HG02623 (cell line): ENCODE data around the gene STAT1.
"Not testable (repeated sequence)": the region's sequence is repeated elsewhere in the genome, so short reads cannot be mapped to it uniquely, and the experiment has no call there.

ENCODE experiments used
- ATAC-seq: cut with Tn5 transposase; IDR thresholded peaks from one replicate; pipeline ENCODE4 v1.9.1; 2021; ENCODE audit warnings: moderate library complexity; ENCODE audit not compliant: unreplicated experiment

The STAT1 gene

DNA sequence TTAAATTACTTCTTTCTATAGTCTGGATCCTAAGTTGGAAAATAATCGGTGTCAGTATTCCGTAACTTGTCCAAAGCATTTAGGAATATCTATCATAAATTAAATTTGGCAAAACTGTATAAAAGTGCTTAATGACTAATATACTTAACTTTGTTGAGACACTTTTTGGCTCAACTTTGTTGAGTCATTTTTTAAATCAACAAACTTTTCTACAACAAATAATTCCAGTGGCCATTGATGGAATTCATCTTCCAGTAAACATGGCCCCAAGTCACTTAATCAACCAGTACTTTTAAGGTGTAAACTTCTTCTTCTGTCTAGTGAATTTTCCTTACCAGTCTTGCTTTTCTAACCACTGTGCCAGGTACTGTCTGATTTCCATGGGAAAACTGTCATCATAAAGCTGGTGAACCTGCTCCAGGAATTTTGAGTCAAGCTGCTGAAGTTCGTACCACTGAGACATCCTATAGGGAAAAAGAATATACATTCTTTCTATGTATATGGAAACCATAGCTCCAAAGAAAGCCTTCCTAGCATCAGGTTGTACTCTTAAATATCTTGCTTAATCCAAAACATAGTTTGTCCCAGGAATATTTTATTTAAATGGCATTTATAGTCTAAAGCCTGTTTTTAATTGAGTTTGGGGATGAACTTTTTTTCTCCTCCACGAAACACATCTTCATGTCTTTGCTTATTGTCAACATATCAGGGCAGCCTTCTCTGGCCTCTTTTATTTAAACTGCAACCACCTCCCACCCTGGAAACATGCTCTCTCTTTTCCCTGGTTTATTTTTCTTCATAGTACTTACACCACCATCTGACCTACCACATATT, 4.2 kb downstream of the STAT1 start:
- no peak for ATAC-seq

DNA sequence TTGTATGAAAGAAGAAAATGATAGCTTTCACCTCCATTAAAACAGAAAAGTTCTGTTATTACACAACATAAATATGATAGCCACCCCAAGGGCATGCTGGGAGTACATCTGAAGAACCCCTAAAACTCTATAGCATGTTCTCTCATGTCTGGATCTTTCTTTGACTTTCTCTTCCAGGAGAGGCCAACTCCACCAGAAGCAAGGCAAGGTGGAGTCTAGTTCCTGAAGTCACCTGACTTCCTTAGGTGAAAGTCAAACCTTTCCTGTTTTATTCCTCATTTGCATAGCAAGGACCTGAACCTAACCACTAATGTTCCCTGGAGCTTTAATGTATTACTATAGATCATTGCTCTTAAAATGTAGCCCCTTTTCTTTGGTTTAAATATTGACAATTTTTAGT, 5.7 kb downstream of the STAT1 start:
- ATAC-seq = no peak

DNA sequence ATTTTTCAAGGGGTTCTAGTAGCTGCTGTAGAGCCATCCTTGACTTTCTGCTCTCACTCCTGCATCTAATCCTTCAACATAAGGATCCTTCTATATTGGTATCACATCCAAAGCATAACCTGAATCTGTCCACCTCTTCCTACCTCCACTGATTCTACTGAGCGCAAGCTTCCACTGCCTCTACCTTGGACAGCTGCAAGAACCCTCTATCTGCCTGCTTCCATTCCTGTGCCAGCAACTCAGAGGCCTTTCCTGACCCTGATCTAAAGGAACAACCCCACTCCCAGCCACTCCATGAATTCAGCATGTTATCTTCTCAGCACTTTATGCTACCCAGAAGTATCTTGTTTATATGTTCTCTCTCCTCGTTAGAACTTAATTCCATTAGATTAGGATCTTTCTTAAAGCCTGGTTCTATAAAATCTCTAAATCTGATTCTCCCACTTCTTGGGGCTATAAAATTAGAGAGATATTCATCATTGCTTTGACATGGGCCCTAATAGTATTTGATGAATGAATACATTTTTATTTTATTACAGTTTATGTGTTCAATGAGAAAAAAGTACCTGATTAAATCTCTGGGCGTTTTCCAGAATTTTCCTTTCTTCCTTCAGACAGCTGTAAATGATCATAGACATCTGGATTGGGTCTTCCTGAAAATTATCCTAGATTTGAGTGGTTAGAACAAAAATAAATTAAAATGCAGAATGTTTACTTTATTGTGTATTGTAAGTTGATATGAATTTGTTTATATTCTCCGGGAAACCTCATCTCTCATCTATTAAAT, 6.8 kb downstream of the STAT1 start:
- no peak for ATAC-seq

DNA sequence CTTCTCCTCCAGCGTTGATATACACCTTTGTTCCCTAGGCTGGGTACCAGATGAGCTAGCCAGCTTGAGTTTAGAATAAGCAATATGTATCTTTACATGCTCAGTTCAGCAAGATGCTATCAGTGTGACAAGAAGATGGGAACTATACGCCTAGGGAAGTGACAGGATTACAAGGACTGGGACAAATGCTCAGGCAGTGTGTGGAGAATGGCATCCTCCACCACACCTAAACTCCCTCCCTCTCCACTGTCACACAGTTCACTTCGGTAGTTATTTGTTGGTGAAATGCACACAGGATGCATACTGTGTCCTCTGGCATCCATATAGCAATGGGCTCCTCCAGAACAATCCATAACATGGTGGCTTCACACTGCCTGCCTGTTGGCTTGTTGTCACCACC, 7.7 kb downstream of the STAT1 start:
- ATAC-seq = no peak

GRCh38 chr2:191003405-191004309, 10.3 kb downstream of the STAT1 start:
- ATAC-seq = no peak

GRCh38 chr2:191001624-191002023, 12.3 kb downstream of the STAT1 start:
- ATAC-seq = no peak

DNA sequence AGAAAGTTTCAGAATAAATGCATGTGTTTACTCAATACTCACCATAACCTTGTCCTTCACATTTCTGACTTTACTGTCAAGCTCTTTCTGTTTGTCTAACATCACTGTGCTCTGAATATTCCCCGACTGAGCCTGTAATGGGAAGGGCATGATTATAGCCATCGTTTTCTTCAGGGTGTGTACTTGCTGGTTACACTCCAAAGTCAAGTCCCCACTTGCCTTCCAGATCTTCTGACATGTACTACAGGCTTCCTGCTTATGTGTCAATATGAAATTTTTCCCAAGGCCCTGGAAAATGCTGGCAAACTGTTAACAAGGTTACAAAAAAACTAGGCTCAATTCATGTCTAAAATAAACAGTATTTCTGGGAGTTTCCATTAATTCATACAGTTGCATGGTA, 12.9 kb downstream of the STAT1 start:
- ATAC-seq = no peak

DNA sequence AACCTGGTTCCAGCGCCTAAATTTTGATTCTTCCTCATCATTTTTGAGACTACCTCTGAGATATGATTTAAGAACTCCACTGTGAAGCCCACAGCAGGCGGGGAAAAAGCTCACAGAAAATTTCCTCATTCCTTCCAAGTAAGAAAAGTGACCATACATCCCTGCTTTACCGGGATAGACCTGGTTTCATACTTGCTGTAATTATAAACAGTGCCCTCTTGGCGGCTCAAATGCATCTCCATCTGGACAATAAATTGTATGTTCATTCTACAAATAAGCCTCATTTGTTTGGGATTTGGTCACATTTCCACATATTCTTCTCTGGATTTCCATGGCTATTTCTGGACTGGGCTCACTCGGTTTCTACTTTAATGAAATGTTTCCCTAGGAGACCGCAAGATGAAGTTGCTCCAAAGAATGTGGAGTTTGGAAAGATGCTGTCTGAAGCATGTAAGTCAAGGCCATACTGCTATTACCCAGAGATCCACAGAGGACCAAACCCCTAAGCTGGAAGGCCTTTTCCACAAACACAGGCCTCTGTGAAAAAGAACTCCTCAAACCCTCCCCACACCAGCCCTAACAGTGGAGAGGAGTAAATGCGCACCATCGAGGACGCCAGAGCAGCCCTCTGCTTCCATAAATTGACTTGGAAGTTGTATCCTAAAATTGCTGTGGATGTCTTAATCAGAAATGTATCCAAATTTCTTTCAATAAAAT, 13.9 kb downstream of the STAT1 start:
- no peak for ATAC-seq

GRCh38 chr2:190999058-190999457, 14.9 kb downstream of the STAT1 start:
- ATAC-seq = no peak

- no peak for ATAC-seq
Observed at GRCh38 chr2:190997526-190998113, 16.4 kb downstream of the STAT1 start.

- no peak for ATAC-seq
Observed at GRCh38 chr2:190996947-190997346, 17.0 kb downstream of the STAT1 start.

DNA sequence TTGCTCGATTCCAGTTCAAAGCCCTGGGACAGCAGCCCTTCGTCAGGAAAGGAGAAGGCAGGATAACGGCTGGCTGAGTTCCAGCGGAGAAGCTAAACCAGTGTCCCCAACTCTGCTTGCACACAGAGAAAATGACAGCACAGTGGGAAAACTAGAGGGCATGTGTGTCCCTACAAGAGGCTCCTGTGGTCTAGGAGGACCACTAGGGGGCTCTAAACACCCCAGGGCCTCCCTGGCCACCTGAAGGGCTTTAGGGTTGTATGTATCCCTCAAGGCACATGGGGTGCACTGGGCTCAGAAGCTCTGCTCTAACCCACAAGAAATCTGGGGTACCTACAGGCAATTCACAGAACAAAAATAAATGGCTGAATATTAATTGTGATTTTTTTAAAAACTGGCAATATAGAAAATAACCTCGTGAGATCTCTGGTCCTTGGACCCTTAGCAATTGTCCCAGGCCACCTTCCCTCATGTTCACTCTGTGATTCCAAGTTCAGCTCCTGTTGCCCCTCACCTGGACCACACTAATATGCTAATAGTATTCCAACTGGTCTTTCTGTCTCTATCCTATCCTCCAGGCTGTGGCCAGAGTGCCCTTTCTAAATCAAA, 17.5 kb downstream of the STAT1 start:
- no peak for ATAC-seq

DNA sequence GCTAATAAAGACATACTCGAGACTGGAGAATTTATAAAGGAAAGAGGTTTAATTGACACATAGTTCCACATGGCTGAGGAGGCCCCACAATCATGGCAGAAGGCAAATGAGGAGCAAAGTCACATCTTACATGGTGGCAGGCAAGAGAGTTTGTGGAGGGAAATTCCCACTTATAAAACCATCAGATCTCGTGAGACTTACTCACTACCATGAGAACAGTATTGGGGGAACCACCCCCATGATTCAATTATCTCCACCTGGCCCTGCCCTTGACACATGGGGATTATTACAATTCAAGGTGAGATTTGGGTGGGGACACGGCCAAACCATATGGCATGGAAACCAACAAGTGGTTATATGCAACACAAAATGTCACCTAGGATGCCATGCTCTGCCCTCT, 18.7 kb downstream of the STAT1 start:
- not testable (repeated sequence) for ATAC-seq

GRCh38 chr2:190994148-190994547, 19.8 kb downstream of the STAT1 start:
- ATAC-seq = no peak

- ATAC-seq = no peak
Observed at GRCh38 chr2:190993292-190993643, 20.7 kb downstream of the STAT1 start.

GRCh38 chr2:190990132-190990531, 23.8 kb downstream of the STAT1 start:
- ATAC-seq = no peak

GRCh38 chr2:190988910-190989309, 25.1 kb downstream of the STAT1 start:
- no peak for ATAC-seq

GRCh38 chr2:190987938-190988337, 26.0 kb downstream of the STAT1 start:
- no peak for ATAC-seq

DNA sequence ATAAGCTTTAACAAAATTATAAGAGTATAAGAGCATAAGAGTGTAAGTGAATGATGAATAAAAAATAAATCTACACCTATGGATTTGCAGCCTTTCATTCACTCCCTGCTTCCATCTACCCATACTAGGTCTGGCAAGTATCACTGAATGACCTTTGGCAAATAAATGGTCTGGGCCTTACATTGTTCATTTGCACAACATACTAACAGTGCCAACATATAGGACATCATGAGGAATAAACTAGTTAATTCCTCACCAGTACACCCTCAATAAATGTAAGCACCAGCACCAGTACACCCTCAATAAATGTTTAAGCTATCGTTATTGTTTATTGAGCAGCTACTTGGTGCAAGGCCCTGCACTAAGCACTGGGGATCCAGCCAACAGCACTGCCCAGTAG, 26.9 kb downstream of the STAT1 start:
- no peak for ATAC-seq
